ENCODE data around the gene AP2A1. TPM values are rescaled to one million over a fixed set of nuclear protein-coding genes. Genes with fewer than 3 reads are reported as not detected.

AP2A1 gene
- polyA plus RNA-seq, 1 donor from 2014 or later = 40.8 TPM

- TF ChIP-seq SMC3 (conservative IDR thresholded peaks at IDR 0.05; ENCODE audit: poor library complexity) = no peak
- TF ChIP-seq EZH2 (IDR thresholded peaks at IDR 0.05; ENCODE audit: borderline replicate concordance, insufficient read depth, low read length, poor library complexity, severe bottlenecking) = no peak
- TF ChIP-seq RAD21 (conservative IDR thresholded peaks at IDR 0.05) = no peak
- no peak for TF ChIP-seq POLR2AphosphoS5 (IDR thresholded peaks at IDR 0.05)
- TF ChIP-seq TAF1 (IDR thresholded peaks at IDR 0.05; ENCODE audit: low read depth) = no peak
- TF ChIP-seq, protein P1, sequence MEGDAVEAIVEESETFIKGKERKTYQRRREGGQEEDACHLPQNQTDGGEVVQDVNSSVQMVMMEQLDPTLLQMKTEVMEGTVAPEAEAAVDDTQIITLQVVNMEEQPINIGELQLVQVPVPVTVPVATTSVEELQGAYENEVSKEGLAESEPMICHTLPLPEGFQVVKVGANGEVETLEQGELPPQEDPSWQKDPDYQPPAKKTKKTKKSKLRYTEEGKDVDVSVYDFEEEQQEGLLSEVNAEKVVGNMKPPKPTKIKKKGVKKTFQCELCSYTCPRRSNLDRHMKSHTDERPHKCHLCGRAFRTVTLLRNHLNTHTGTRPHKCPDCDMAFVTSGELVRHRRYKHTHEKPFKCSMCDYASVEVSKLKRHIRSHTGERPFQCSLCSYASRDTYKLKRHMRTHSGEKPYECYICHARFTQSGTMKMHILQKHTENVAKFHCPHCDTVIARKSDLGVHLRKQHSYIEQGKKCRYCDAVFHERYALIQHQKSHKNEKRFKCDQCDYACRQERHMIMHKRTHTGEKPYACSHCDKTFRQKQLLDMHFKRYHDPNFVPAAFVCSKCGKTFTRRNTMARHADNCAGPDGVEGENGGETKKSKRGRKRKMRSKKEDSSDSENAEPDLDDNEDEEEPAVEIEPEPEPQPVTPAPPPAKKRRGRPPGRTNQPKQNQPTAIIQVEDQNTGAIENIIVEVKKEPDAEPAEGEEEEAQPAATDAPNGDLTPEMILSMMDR (IDR thresholded peaks at IDR 0.05; ENCODE audit: poor library complexity, severe bottlenecking) = no peak
- TF ChIP-seq EP300 (conservative IDR thresholded peaks at IDR 0.05; ENCODE audit: poor library complexity, severe bottlenecking) = no peak
- no peak for TF ChIP-seq REST (IDR thresholded peaks at IDR 0.05; ENCODE audit: borderline replicate concordance)
- TF ChIP-seq MXI1 (conservative IDR thresholded peaks at IDR 0.05; ENCODE audit: poor library complexity, severe bottlenecking) = no peak
- H3K9me2 ChIP-seq (ENCODE audit: insufficient read depth, low read length) = no peaks in the 10 kb centered on the region
- no peak overlapping the region for H3K27ac ChIP-seq (ENCODE audit: low read length)
- no peaks in the 10 kb centered on the region for H3K27me3 ChIP-seq (ENCODE audit: insufficient read depth, low read depth, low read length)
- peaks cover 5% of the 10 kb centered on the region for H3K36me3 ChIP-seq (ENCODE audit: insufficient read depth, low read length)
- no peak overlapping the region for H3K4me2 ChIP-seq (ENCODE audit: low read length)
- H4K20me1 ChIP-seq (ENCODE audit: insufficient read depth) = no peaks in the 10 kb centered on the region
- H3K9me3 ChIP-seq (ENCODE audit: low read length) = no peaks in the 10 kb centered on the region
- no peak overlapping the region for H2AFZ ChIP-seq (ENCODE audit: low read depth, low read length)
- no peaks in the 10 kb centered on the region for H3F3A ChIP-seq (ENCODE audit: insufficient read depth, low read length, poor library complexity, severe bottlenecking)
- no peak overlapping the region for H3K4me3 ChIP-seq (ENCODE audit: low read length)
- H3K9ac ChIP-seq (ENCODE audit: low read length) = no peak overlapping the region
- no peaks in the 10 kb centered on the region for H3K79me2 ChIP-seq (replicated peaks; ENCODE audit: insufficient read depth, low read length)
These were observed 70.6 kb downstream of the AP2A1 start for GRCh38 chr19:49837425-49837824.

GRCh38 chr19:49838885-49839588 lies 72.2 kb downstream of the AP2A1 start:
- Histone ChIP-seq H2AFZ (ENCODE audit: low read depth, low read length) (no peak overlapping the region), H3K4me2 (ENCODE audit: low read length) (no peak overlapping the region), H3K9me3 (ENCODE audit: low read length) (no peaks in the 10 kb centered on the region), H3K9me2 (ENCODE audit: insufficient read depth, low read length) (no peaks in the 10 kb centered on the region), H3K36me3 (ENCODE audit: insufficient read depth, low read length) (peaks cover 5% of the 10 kb centered on the region), H3F3A (ENCODE audit: insufficient read depth, low read length, poor library complexity, severe bottlenecking) (no peaks in the 10 kb centered on the region), H3K27ac (ENCODE audit: low read length) (no peak overlapping the region), H3K27me3 (ENCODE audit: insufficient read depth, low read depth, low read length) (no peaks in the 10 kb centered on the region), H3K4me3 (ENCODE audit: low read length) (no peak overlapping the region), H4K20me1 (ENCODE audit: insufficient read depth) (no peaks in the 10 kb centered on the region), H3K9ac (ENCODE audit: low read length) (no peak overlapping the region), H3K79me2 (replicated peaks; ENCODE audit: insufficient read depth, low read length) (no peaks in the 10 kb centered on the region)
- no peak for TF ChIP-seq SMC3 (conservative IDR thresholded peaks at IDR 0.05; ENCODE audit: poor library complexity)
- no peak for TF ChIP-seq REST (IDR thresholded peaks at IDR 0.05; ENCODE audit: borderline replicate concordance)
- no peak for TF ChIP-seq EZH2 (IDR thresholded peaks at IDR 0.05; ENCODE audit: borderline replicate concordance, insufficient read depth, low read length, poor library complexity, severe bottlenecking)
- no peak for TF ChIP-seq MXI1 (conservative IDR thresholded peaks at IDR 0.05; ENCODE audit: poor library complexity, severe bottlenecking)
- TF ChIP-seq, protein P1 (IDR thresholded peaks at IDR 0.05; ENCODE audit: poor library complexity, severe bottlenecking) = no peak
- TF ChIP-seq TAF1 (IDR thresholded peaks at IDR 0.05; ENCODE audit: low read depth) = no peak
- TF ChIP-seq EP300 (conservative IDR thresholded peaks at IDR 0.05; ENCODE audit: poor library complexity, severe bottlenecking) = no peak
- no peak for TF ChIP-seq POLR2AphosphoS5 (IDR thresholded peaks at IDR 0.05)
- no peak for TF ChIP-seq RAD21 (conservative IDR thresholded peaks at IDR 0.05)

Measured in neural cell (in vitro differentiated cells).